Loucy (cell line): Measurements from ENCODE around the gene FGGY.

Experiments used
- H2AFZ ChIP-seq: fragments of 200-600 bp; sonication (generic); 2 replicates; pipeline ENCODE4 v1.6.0; 2016; ENCODE audit warnings: antibody characterized with exemption, mild to moderate bottlenecking, low read length, moderate library complexity
- H3F3A ChIP-seq: fragments of 200-600 bp; 2 replicates; pipeline ENCODE4 v1.6.0; 2016; ENCODE audit warnings: antibody characterized with exemption, low read depth, mild to moderate bottlenecking
- H3K27me3 ChIP-seq: fragments of 200-600 bp; sonication (generic); 2 replicates; pipeline ENCODE4 v1.6.1; 2014; ENCODE audit warnings: low read length, mild to moderate bottlenecking; ENCODE audit not compliant: insufficient read depth, poor library complexity, severe bottlenecking
- H3K36me3 ChIP-seq: fragments of 200-600 bp; sonication (generic); 2 replicates; pipeline ENCODE4 v1.6.1; 2016; ENCODE audit warnings: low read length; ENCODE audit not compliant: insufficient read depth
- H3K4me1 ChIP-seq: fragments of 200-600 bp; sonication (generic); 2 replicates; pipeline ENCODE4 v1.5.1; 2014; ENCODE audit warnings: low read length, mild to moderate bottlenecking; ENCODE audit not compliant: insufficient read depth, poor library complexity, severe bottlenecking
- H3K4me2 ChIP-seq: fragments of 200-600 bp; sonication (generic); 2 replicates; pipeline ENCODE4 v1.6.0; 2014; ENCODE audit warnings: antibody characterized with exemption, low read length, low read depth, mild to moderate bottlenecking; ENCODE audit not compliant: poor library complexity, severe bottlenecking
- H3K4me3 ChIP-seq: fragments of 200-600 bp; sonication (generic); 2 replicates; pipeline ENCODE4 v1.5.1; 2014; ENCODE audit warnings: low read length, mild to moderate bottlenecking, mixed read lengths; ENCODE audit not compliant: poor library complexity, severe bottlenecking
- H3K79me2 ChIP-seq: fragments of 200-600 bp; sonication (generic); 2 replicates; pipeline ENCODE4 v1.6.1; 2014; ENCODE audit warnings: low read length; ENCODE audit not compliant: insufficient read depth
- H3K9ac ChIP-seq: fragments of 200-600 bp; sonication (generic); 2 replicates; pipeline ENCODE4 v1.6.0; 2014; ENCODE audit warnings: mild to moderate bottlenecking, low read depth, low read length, moderate library complexity; ENCODE audit not compliant: poor library complexity, severe bottlenecking
- H3K9me2 ChIP-seq: fragments of 200-600 bp; sonication (generic); replicated peaks from 2 replicates; pipeline ENCODE4 v1.6.1; 2016; ENCODE audit warnings: low read depth, low read length, mixed read lengths
- H3K9me3 ChIP-seq: fragments of 200-600 bp; sonication (generic); 2 replicates; pipeline ENCODE4 v1.6.1; 2014; ENCODE audit warnings: mild to moderate bottlenecking, antibody characterized with exemption, low read length, low read depth; ENCODE audit not compliant: insufficient read depth
- H4K20me1 ChIP-seq: fragments of 200-600 bp; sonication (generic); 2 replicates; pipeline ENCODE4 v1.6.0; 2014; ENCODE audit warnings: antibody characterized with exemption, low read length, mild to moderate bottlenecking; ENCODE audit not compliant: insufficient read depth, poor library complexity, severe bottlenecking
- CTCF ChIP-seq: fragments of 200-600 bp; sonication (generic); conservative IDR thresholded peaks from 2 replicates; pipeline ENCODE4 v1.5.1; 2014; ENCODE audit warnings: mild to moderate bottlenecking, antibody characterized with exemption, low read length
- EZH2phosphoT487 ChIP-seq: fragments of 200-600 bp; IDR thresholded peaks from 2 replicates; pipeline ENCODE4 v1.6.1; 2018; ENCODE audit warnings: antibody characterized with exemption, mild to moderate bottlenecking, moderate library complexity, borderline replicate concordance

The FGGY gene

DNA sequence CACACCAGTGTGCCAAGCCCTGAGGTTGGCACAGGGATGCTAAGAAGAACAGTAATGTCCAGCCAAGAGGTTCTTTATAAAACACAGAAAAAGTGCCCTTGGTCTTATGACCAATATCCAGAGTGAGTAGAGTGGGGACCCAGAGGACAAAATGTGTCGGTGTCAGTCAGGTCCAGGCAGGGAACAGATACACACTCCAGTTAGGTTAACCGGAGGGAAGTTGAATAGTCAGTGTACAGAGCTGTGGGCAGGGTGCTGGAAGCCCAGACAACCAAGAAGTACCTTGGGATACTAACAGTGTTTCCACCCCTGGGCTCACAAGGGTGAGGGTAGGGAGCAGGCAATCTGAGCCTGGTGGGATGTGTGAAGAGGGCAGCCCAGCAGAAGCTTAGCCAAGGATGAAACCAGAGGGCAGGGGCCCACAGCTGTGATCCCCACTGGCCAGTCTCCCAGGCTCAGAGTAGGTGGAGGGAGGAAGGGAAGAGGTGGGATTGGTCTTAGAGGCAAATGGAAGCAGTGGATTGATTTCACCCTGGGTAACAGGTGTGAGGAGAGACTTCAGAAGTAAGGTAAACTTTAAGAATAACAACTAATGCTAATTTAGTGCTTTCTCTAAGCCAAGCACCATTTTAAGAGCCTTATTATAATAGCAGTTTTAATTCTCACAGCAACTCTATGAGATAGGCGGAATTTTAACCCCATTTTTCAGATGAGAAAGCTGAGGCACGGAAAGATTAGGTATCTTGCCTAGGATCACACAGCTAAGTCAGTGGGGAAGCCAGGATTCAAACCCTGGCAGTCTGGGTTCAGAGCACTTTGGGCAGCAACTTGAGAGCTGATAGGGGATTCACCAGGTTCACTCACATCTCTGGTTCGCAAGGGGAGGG lies 374.4 kb downstream of the FGGY start:
- no peaks in the 10 kb centered on the region for H3K9me2 ChIP-seq
- H3K4me2 ChIP-seq, result no peak overlapping the region
- H3K9ac ChIP-seq, result no peak overlapping the region
- H3K4me3 ChIP-seq, result no peak overlapping the region
- no peaks in the 10 kb centered on the region for H3K27me3 ChIP-seq
- H3K9me3 ChIP-seq, result no peaks in the 10 kb centered on the region
- H2AFZ ChIP-seq, result no peak overlapping the region
- no peak for TF ChIP-seq CTCF
- no peak for TF ChIP-seq EZH2phosphoT487
- H3F3A ChIP-seq, result no peaks in the 10 kb centered on the region
- no peaks in the 10 kb centered on the region for H3K36me3 ChIP-seq
- peaks cover 7% of the 10 kb centered on the region for H3K4me1 ChIP-seq
- H3K79me2 ChIP-seq, result no peaks in the 10 kb centered on the region
- H4K20me1 ChIP-seq, result no peaks in the 10 kb centered on the region

DNA sequence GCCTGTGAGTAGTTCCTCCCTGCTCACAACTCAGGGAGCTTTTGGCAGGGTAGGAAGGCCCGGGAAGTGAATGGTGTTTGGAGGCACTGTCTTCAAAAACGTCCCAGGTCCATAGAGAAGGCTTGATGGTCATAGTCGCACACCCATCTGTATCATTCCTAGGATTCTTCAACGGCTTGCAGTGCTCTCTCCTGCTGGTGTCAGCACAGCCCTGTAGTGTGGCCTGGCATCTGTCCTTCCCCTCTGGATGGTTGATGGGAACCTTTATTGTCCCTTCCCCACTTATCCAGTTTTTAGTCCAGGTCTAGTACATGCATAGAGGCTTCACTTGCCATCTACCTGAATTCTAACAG lies 375.0 kb downstream of the FGGY start:
- Histone ChIP-seq H3F3A (no peaks in the 10 kb centered on the region), H3K4me3 (no peak overlapping the region), H3K4me2 (no peak overlapping the region), H2AFZ (no peak overlapping the region), H3K36me3 (no peaks in the 10 kb centered on the region), H3K9ac (no peak overlapping the region), H3K27me3 (no peaks in the 10 kb centered on the region), H3K79me2 (no peaks in the 10 kb centered on the region), H3K4me1 (peaks cover 7% of the 10 kb centered on the region), H4K20me1 (no peaks in the 10 kb centered on the region), H3K9me2 (no peaks in the 10 kb centered on the region), H3K9me3 (no peaks in the 10 kb centered on the region)
- TF ChIP-seq CTCF (no peak), EZH2phosphoT487 (no peak)

GRCh38 chr1:59672851-59673572 lies 376.1 kb downstream of the FGGY start:
- H3K36me3 ChIP-seq, result no peaks in the 10 kb centered on the region
- H3K4me1 ChIP-seq, result peaks cover 9% of the 10 kb centered on the region
- H2AFZ ChIP-seq, result no peak overlapping the region
- H3K9me3 ChIP-seq, result no peaks in the 10 kb centered on the region
- TF ChIP-seq CTCF, result no peak
- no peaks in the 10 kb centered on the region for H3K9me2 ChIP-seq
- no peaks in the 10 kb centered on the region for H4K20me1 ChIP-seq
- H3K4me2 ChIP-seq, result no peak overlapping the region
- no peaks in the 10 kb centered on the region for H3K27me3 ChIP-seq
- H3K4me3 ChIP-seq, result no peak overlapping the region
- no peaks in the 10 kb centered on the region for H3K79me2 ChIP-seq
- no peak overlapping the region for H3K9ac ChIP-seq
- H3F3A ChIP-seq, result no peaks in the 10 kb centered on the region
